Activated T-cell treated with anti-CD3 and anti-CD28 coated beads, Interleukin-2, amount 50 U/mL, for 4 hours (primary cell): ENCODE measurements around the gene AFM. TPM values are rescaled to one million over a fixed set of nuclear protein-coding genes. Genes with fewer than 3 reads are reported as not detected.
"Not testable (repeated sequence)": the region's sequence is repeated elsewhere in the genome, so short reads cannot be mapped to it uniquely, and the experiment has no call there.

Experiments
- ATAC-seq, 2 donors: fragments of 200-7000 bp; cut with Tn5 transposase; one replicate each; pipeline ENCODE4 v1.10.0; 2021
- DNase-seq: peaks from one replicate; pipeline ENCODE4 v3.0.0-alpha.2; 2020
- H3K27me3 Mint-ChIP-seq: one replicate; pipeline ENCODE4 v1.8.0; 2021; ENCODE audit warnings: low read depth, mixed read lengths
- H3K36me3 Mint-ChIP-seq: one replicate; pipeline ENCODE4 v1.8.0; 2022; ENCODE audit warnings: mixed read lengths; ENCODE audit not compliant: insufficient read depth
- H3K4me1 Mint-ChIP-seq: one replicate; pipeline ENCODE4 v1.8.0; 2021; ENCODE audit warnings: low read depth, mixed read lengths
- H3K4me3 Mint-ChIP-seq: one replicate; pipeline ENCODE4 v1.8.0; 2021; ENCODE audit warnings: mild to moderate bottlenecking, moderate library complexity, mixed read lengths
- H3K9me3 Mint-ChIP-seq: one replicate; pipeline ENCODE4 v1.8.0; 2021; ENCODE audit warnings: mixed read lengths
- total RNA-seq, 3 donors: library from RNA; stranded (reverse); gene quantifications; one replicate each; pipeline ENCODE4 v1.2.1, GENCODE V29; 2021

Gene AFM
- total RNA-seq, 3 donors from 2014 or later, result not detected

- H3K27me3 Mint-ChIP-seq, H3K9me3 Mint-ChIP-seq, DNase-seq, H3K4me1 Mint-ChIP-seq, ATAC-seq, H3K36me3 Mint-ChIP-seq, H3K4me3 Mint-ChIP-seq: not testable (repeated sequence)
These were observed 69.3 kb downstream of the AFM start for GRCh38 chr4:73550865-73551264.

Other genes with a start within 250 kb of the AFM start
- gene ANKRD17, start 222.9 kb upstream of the AFM start, total RNA-seq, result 10 to 100 TPM; 65.7 to 66.2 (median 66.1) TPM
- gene ALB, start 77.5 kb upstream of the AFM start, total RNA-seq, result 10 to 100 TPM; 13.8 to 22.6 (median 18.3) TPM
- 1 to 10 TPM in 1 of 3 donors, under 1 TPM in 2; 0.68 to 1.2 (median 0.95) TPM for gene AFP, start 45.5 kb upstream of the AFM start, total RNA-seq
- not detected for gene RASSF6, start 138.7 kb downstream of the AFM start, total RNA-seq